GM12878 (cell line): ENCODE results near the gene PCGF1. TPM values are rescaled to one million over a fixed set of nuclear protein-coding genes. Genes with fewer than 3 reads are reported as not detected.

ENCODE experiments used
- ATAC-seq: fragments of 200-7000 bp; cut with Tn5 transposase; 3 replicates; pipeline ENCODE4 v1.9.1; 2020; ENCODE audit warnings: mild to moderate bottlenecking, moderate library complexity
- BruUV-seq: library from RNA; stranded (reverse); fragments of 400-500 nt; replicated peaks from 2 replicates; lab custom pipeline; 2021; lab: Mats Ljungman, UMichigan
- CTCF ChIA-PET: fragments of 300-600 bp; sonication (Branson Sonifier 250); formaldehyde crosslinking; extraction: SDS; loops from one replicate; lab custom pipeline; 2021; ENCODE audit warnings: inconsistent platforms; lab: Yijun Ruan, JAX
- POLR2A ChIA-PET: fragments of 350-600 bp; formaldehyde crosslinking; extraction: SDS; loops from one replicate; lab custom pipeline; 2021; ENCODE audit warnings: inconsistent platforms; lab: Charles Lee
- RAD21 ChIA-PET: fragments of 300-600 bp; sonication (Branson Sonifier 250); formaldehyde crosslinking; loops from one replicate; lab custom pipeline; 2023; ENCODE audit warnings: antibody characterized with exemption; ENCODE audit not compliant: unreplicated experiment; lab: Charles Lee
- SMC1A ChIA-PET: fragments of 300-600 bp; sonication (Branson Sonifier 250); formaldehyde crosslinking; loops from one replicate; lab custom pipeline; 2023; ENCODE audit not compliant: unreplicated experiment, uncharacterized antibody; lab: Charles Lee
- DNase-seq: peaks from one replicate; pipeline ENCODE4 v3.0.0-alpha.2; 2011; ENCODE audit warnings: low read depth, low spot score
- FAIRE-seq: peaks from 3 replicates; lab custom pipeline; 2011; peaks lifted over from hg19 to GRCh38; lab: Jason Lieb, UNC
- H2AFZ ChIP-seq: 2 replicates; pipeline ENCODE4 v1.6.0; 2011; ENCODE audit warnings: low read depth, low read length, control low read depth; ENCODE audit not compliant: control insufficient read depth
- H3K27ac ChIP-seq: 2 replicates; pipeline ENCODE4 v1.5.1; 2011; ENCODE audit warnings: control low read depth; ENCODE audit not compliant: control insufficient read depth, insufficient read depth
- H3K27me3 ChIP-seq, 2 experiments: replicated peaks in 1 of 2; 2 replicates each; pipeline versions ENCODE4 v1.6.0 to v1.6.1; 2011; ENCODE audit warnings: low read length in 1 of 2; ENCODE audit not compliant: control insufficient read depth in 2 of 2, insufficient read depth in 2 of 2
- H3K36me3 ChIP-seq, 2 experiments: 2 replicates each; pipeline ENCODE4 v1.5.1; 2011; ENCODE audit warnings: low read length in 1 of 2; ENCODE audit not compliant: control insufficient read depth in 2 of 2, insufficient read depth in 2 of 2
- H3K4me1 ChIP-seq: 2 replicates; pipeline ENCODE4 v1.6.1; 2011; ENCODE audit warnings: mild to moderate bottlenecking, low read length, moderate library complexity, mixed read lengths; ENCODE audit not compliant: control insufficient read depth, insufficient read depth
- H3K4me2 ChIP-seq: 2 replicates; pipeline ENCODE4 v1.6.0; 2011; ENCODE audit warnings: control low read depth; ENCODE audit not compliant: control insufficient read depth, insufficient read depth
- H3K4me3 ChIP-seq: fragments of 200-600 bp; sonication (generic); 2 replicates; pipeline ENCODE4 v1.5.1; 2016
- H3K79me2 ChIP-seq: 2 replicates; pipeline ENCODE4 v1.6.0; 2011; ENCODE audit warnings: low read length; ENCODE audit not compliant: control insufficient read depth, insufficient read depth
- H3K9ac ChIP-seq: 2 replicates; pipeline ENCODE4 v1.8.0; 2011; ENCODE audit warnings: low read length, control low read depth, mixed read lengths; ENCODE audit not compliant: control insufficient read depth, insufficient read depth
- H3K9me3 ChIP-seq: replicated peaks from 3 replicates; pipeline ENCODE4 v1.5.1; 2011; ENCODE audit warnings: mild to moderate bottlenecking, low read length; ENCODE audit not compliant: control insufficient read depth, insufficient read depth
- H4K20me1 ChIP-seq: 2 replicates; pipeline ENCODE4 v1.6.0; 2011; ENCODE audit not compliant: control insufficient read depth, insufficient read depth
- JUND ChIP-seq: IDR thresholded peaks from 2 replicates; pipeline ENCODE4 v1.6.1; 2012; ENCODE audit warnings: low read depth, mild to moderate bottlenecking, low read length, improper control_type of control experiment, moderate library complexity
- NR2C2 ChIP-seq: IDR thresholded peaks from 2 replicates; pipeline ENCODE4 v1.6.1; 2011; ENCODE audit warnings: borderline replicate concordance, low read depth; ENCODE audit not compliant: control insufficient read depth, insufficient read length
- PKNOX1 ChIP-seq: fragments of 450-650 bp; IDR thresholded peaks from 2 replicates; pipeline ENCODE4 v1.6.1; 2016; ENCODE audit warnings: mild to moderate bottlenecking
- POLR2A ChIP-seq: IDR thresholded peaks from 2 replicates; pipeline ENCODE4 v1.6.1; 2011; ENCODE audit warnings: low read depth, mild to moderate bottlenecking, low read length
- RCOR1 ChIP-seq: conservative IDR thresholded peaks from 2 replicates; pipeline ENCODE4 v1.6.1; 2012; ENCODE audit warnings: low read depth, low read length, improper control_type of control experiment
- SMAD5 ChIP-seq: IDR thresholded peaks from 2 replicates; pipeline ENCODE4 v1.6.1; 2016; ENCODE audit warnings: antibody characterized with exemption, low read depth
- SREBF2 ChIP-seq: IDR thresholded peaks from 2 replicates; pipeline ENCODE4 v1.6.1; 2012; ENCODE audit warnings: mild to moderate bottlenecking, low read length
- WGBS: methylation state at CpG from one replicate; pipeline ENCODE4 v1.1.6; 2016; ENCODE audit warnings: low lambda C conversion rate; ENCODE audit not compliant: insufficient replicate concordance, insufficient coverage; ENCODE audit errors: missing lambda C conversion rate; 5-methylcytosine and 5-hydroxymethylcytosine counted together
- in situ Hi-C: fragments of 300-500 bp; cut with MboI; formaldehyde crosslinking; loops from 9 replicates; pipeline ENCODE4 v1.14.3; 2018; ENCODE audit warnings: mixed read lengths
- intact Hi-C: fragments of 100-400 bp; cut with micrococcal nuclease; formaldehyde crosslinking; loops from one replicate; pipeline ENCODE4 v1.14.2; 2022; ENCODE audit not compliant: unreplicated experiment
- polyA plus RNA-seq, 11 experiments: library from polyadenylated mRNA; depleted of rRNA in 4 of 11; unstranded in 6 of 11; stranded (reverse) in 5 of 11; fragments of >200 nt; fragmentation: Nextera tagmentation in 4 of 11; fragmentation: Illumina TruSeq in 1 of 11; extraction: Ambion mirVana in 4 of 11; extraction: Trizol in 1 of 11; gene quantifications; 1 replicate in 1 of 11; 2 replicates in 10 of 11; pipeline versions ENCODE4 v1.2.1 to v1.2.3, GENCODE V29; 2011 to 2016; ENCODE audit warnings: inconsistent platforms in 2 of 11, missing spikeins in 2 of 11, low read depth in 1 of 11
- total RNA-seq, 4 experiments: library from RNA; depleted of rRNA in 3 of 4; stranded (reverse); fragments of >200 nt in 3 of 4; fragmentation: Illumina TruSeq in 1 of 4; extraction: Trizol in 1 of 4; gene quantifications; 2 replicates each; pipeline versions ENCODE4 v1.2.1 to v1.2.3, GENCODE V29; 2013 to 2021

Gene PCGF1
- total and polyA plus RNA-seq, 10 of the 15 experiments (the other 5 are each of a cell fraction or from before 2014, with no cell fraction given): 23.1 to 50.8 (median 27.4) TPM

- Histone ChIP-seq H3K79me2 (peaks cover 37% of the 10 kb centered on the region), H3K4me2 (no peak overlapping the region), H3K27me3 (no peaks in the 10 kb centered on the region), H3K9me3 (no peaks in the 10 kb centered on the region), H2AFZ (no peak overlapping the region), H3K36me3 (peaks cover 8 to 26% of the 10 kb centered on the region in 2 experiments), H3K9ac (no peak overlapping the region), H4K20me1 (no peaks in the 10 kb centered on the region), H3K4me3 (no peak overlapping the region), H3K4me1 (peaks cover 16% of the 10 kb centered on the region), H3K27ac (no peak overlapping the region)
- no TSS peak for BruUV-seq
- TF ChIP-seq JUND (no peak), RCOR1 (no peak), NR2C2 (no peak), PKNOX1 (no peak), POLR2A (peak; percentile 9; the same call in 1 of the 2 replicates), SREBF2 (no peak), SMAD5 (no peak)
- in situ Hi-C loops: no loop called here
- POLR2A ChIA-PET: interaction anchor here (0.5 to 5.4 kb wide), 7 partner anchors 11 to 75 kb away, joined by 3 to 66 read pairs (median 4); partner anchors contain the start of gene WBP1
- DNase-seq (no peak), FAIRE-seq (no peak), ATAC-seq (no peak)
- SMC1A ChIA-PET: interaction anchor here (1.5 to 9.9 kb wide), 9 partner anchors 13 to 79 kb away, joined by 4 to 208 read pairs (median 30); partner anchors contain the start of genes INO80B and PCGF1
- RAD21 ChIA-PET: interaction anchor here (0.7 to 5.1 kb wide), 7 partner anchors 11 to 55 kb away, joined by 3 to 49 read pairs (median 3); partner anchors contain the start of gene PCGF1
- 75% methylated on average over 4 of the region's 4 CpGs for WGBS
- CTCF ChIA-PET: interaction anchor here (1.2 to 10.4 kb wide), 7 partner anchors 13 to 283 kb away, joined by 3 to 226 read pairs (median 56); partner anchors contain the start of genes CCDC142, PCGF1 and TTC31
- intact Hi-C loops: no loop called here
Observed at GRCh38 chr2:74533464-74533863, 26.0 kb upstream of the PCGF1 start.
